Cardiac muscle cell (in vitro differentiated cells and primary cell): ENCODE measurements around the gene NECAB2. TPM values are rescaled to one million over a fixed set of nuclear protein-coding genes. Genes with fewer than 3 reads are reported as not detected.

Source experiments
- DNase-seq, 2 donors: peaks; one replicate each; pipeline versions ENCODE4 v3.0.0 to v3.0.0-alpha.2; 2010 to 2017; ENCODE audit warnings: low read depth in 1 of 2, low spot score in 1 of 2
- H3K27ac ChIP-seq: fragments of 200-600 bp; sonication (generic); 2 replicates; pipeline ENCODE4 v1.5.1; 2016
- H3K27me3 ChIP-seq: fragments of 200-600 bp; sonication (generic); 2 replicates; pipeline ENCODE4 v1.6.0; 2016; ENCODE audit warnings: control low read depth
- H3K36me3 ChIP-seq: fragments of 200-600 bp; sonication (generic); 2 replicates; pipeline ENCODE4 v1.5.1; 2016; ENCODE audit warnings: control low read depth
- H3K4me1 ChIP-seq: fragments of 200-600 bp; sonication (generic); 2 replicates; pipeline ENCODE4 v1.8.1; 2017; ENCODE audit warnings: low read depth, mild to moderate bottlenecking, mixed run types
- H3K4me3 ChIP-seq: fragments of 200-600 bp; sonication (generic); 2 replicates; pipeline ENCODE4 v1.5.1; 2016; ENCODE audit warnings: mild to moderate bottlenecking
- H3K9me3 ChIP-seq: fragments of 200-600 bp; sonication (generic); 2 replicates; pipeline ENCODE4 v1.5.1; 2017; ENCODE audit warnings: low read depth, mild to moderate bottlenecking, control low read depth
- polyA plus RNA-seq: library from polyadenylated mRNA; unstranded; fragments of >200 nt; fragmentation: Nextera tagmentation; extraction: Ambion mirVana; gene quantifications from 2 replicates; pipeline ENCODE4 v1.2.1, GENCODE V29; 2016
- total RNA-seq: library from RNA; depleted of rRNA; stranded (reverse); fragments of >200 nt; gene quantifications from 2 replicates; pipeline ENCODE4 v1.2.3, GENCODE V29; 2016
- TF ChIP-seq, protein P1 (sequence below): IDR thresholded peaks from 2 replicates; pipeline ENCODE4 v1.5.1; 2012; ENCODE audit warnings: low read depth, mild to moderate bottlenecking, low read length

NECAB2 gene
- total and polyA plus RNA-seq, 2 experiments from 2014 or later: 0.63 to 2.2 TPM

DNA sequence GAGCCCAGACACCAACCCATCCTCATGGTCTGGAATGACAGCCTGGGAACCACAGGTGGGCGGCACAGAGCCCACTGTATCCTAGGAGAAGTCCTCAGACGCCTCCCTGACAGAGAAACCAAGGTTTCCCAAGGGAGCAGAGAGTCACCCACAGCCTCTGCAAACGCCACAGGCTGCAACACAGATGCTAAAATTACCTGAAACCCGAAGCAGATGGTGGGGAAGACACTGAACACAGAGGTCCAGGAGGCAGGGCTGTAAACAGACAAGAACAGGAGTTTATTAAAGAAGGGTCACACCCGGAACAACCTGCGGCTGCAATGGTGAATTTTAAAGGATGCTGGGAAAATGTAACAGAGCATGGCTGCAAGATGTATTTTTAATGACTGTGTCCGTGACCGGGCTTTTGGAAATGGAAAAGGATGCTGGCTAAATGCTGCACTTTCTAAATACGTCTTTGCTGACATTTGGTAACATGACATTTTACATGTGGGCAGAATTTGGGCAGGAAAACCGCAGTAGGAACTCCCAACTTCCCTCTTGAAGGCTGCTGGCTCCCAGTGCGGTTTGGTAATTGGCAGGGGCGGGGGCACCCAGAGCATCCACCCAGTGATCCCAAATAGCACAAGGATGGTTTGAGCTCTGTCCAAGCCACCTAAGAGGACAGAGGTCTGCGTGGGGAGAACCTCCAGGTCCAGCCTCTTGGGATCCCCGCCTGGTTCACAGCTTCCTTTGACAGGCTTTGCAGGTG is 61.4 kb downstream of the NECAB2 start:
- DNase-seq: no peak
- H3K36me3 ChIP-seq: no peaks in the 10 kb centered on the region
- H3K27ac ChIP-seq: no peak overlapping the region
- TF ChIP-seq, protein P1, sequence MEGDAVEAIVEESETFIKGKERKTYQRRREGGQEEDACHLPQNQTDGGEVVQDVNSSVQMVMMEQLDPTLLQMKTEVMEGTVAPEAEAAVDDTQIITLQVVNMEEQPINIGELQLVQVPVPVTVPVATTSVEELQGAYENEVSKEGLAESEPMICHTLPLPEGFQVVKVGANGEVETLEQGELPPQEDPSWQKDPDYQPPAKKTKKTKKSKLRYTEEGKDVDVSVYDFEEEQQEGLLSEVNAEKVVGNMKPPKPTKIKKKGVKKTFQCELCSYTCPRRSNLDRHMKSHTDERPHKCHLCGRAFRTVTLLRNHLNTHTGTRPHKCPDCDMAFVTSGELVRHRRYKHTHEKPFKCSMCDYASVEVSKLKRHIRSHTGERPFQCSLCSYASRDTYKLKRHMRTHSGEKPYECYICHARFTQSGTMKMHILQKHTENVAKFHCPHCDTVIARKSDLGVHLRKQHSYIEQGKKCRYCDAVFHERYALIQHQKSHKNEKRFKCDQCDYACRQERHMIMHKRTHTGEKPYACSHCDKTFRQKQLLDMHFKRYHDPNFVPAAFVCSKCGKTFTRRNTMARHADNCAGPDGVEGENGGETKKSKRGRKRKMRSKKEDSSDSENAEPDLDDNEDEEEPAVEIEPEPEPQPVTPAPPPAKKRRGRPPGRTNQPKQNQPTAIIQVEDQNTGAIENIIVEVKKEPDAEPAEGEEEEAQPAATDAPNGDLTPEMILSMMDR: no peak
- H3K27me3 ChIP-seq: no peaks in the 10 kb centered on the region
- no peak overlapping the region for H3K4me3 ChIP-seq
- H3K4me1 ChIP-seq: no peaks in the 10 kb centered on the region
- no peaks in the 10 kb centered on the region for H3K9me3 ChIP-seq

DNA sequence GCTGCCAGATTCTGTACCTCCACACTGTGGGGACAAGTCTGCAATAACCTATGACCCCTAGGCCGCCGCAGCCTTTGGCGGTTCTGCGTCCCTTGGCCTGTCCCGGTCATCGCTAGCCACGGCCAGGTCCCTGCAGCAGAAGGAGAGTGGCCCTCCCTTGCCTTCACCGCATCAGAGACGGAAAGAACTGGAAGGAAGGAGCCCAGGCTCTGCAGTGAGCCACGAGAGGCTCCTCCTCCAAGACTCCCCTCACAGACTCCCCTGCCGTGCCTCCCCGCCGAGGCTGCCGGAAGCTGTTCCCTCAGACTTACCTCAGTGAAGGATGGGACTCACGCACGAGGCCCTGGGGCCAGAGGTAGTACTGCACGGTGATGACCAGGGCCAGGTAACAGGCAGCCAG is 63.5 kb downstream of the NECAB2 start:
- DNase-seq: no peak
- no peaks in the 10 kb centered on the region for H3K27me3 ChIP-seq
- H3K4me1 ChIP-seq: no peaks in the 10 kb centered on the region
- H3K27ac ChIP-seq: no peak overlapping the region
- no peaks in the 10 kb centered on the region for H3K36me3 ChIP-seq
- TF ChIP-seq, protein P1: no peak
- no peak overlapping the region for H3K4me3 ChIP-seq
- H3K9me3 ChIP-seq: no peaks in the 10 kb centered on the region

DNA sequence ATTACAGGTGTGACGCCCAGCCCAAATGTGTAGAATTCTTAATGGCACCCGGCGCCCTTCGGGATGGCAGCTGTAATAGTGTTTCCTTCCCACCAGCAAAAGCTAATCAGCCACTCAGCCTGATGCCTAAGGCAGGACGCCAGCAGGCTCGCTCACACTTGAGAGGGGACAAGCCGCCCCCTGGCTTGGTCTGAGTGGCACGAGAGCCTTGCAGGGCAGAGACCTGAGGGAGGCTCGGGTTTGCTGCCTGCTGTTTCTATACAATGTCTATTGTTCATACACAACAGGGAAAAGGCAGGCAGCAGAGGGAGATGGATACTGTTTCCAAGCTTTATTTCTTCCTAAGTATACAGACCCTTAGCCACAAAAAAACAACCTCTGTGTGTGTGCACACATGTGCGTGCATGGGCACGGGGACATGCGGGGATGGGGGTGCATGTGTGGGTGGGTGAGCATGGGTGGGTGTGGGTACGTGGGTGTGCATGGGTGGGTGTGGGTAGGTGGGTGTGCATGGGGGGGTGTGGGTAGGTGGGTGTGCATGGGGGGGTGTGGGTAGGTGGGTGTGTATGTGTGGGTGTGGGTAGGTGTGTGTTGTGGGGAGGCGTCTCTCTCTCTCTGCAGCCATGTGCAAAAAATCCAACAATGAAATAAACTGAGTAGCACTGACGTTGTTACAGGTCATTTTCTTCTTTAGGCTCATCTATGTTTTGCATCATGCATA is 64.6 kb downstream of the NECAB2 start:
- Histone ChIP-seq H3K27ac (no peak overlapping the region), H3K36me3 (no peaks in the 10 kb centered on the region), H3K4me3 (no peak overlapping the region), H3K4me1 (no peaks in the 10 kb centered on the region), H3K27me3 (no peaks in the 10 kb centered on the region), H3K9me3 (no peaks in the 10 kb centered on the region)
- DNase-seq: no peak
- TF ChIP-seq, protein P1: no peak

DNA sequence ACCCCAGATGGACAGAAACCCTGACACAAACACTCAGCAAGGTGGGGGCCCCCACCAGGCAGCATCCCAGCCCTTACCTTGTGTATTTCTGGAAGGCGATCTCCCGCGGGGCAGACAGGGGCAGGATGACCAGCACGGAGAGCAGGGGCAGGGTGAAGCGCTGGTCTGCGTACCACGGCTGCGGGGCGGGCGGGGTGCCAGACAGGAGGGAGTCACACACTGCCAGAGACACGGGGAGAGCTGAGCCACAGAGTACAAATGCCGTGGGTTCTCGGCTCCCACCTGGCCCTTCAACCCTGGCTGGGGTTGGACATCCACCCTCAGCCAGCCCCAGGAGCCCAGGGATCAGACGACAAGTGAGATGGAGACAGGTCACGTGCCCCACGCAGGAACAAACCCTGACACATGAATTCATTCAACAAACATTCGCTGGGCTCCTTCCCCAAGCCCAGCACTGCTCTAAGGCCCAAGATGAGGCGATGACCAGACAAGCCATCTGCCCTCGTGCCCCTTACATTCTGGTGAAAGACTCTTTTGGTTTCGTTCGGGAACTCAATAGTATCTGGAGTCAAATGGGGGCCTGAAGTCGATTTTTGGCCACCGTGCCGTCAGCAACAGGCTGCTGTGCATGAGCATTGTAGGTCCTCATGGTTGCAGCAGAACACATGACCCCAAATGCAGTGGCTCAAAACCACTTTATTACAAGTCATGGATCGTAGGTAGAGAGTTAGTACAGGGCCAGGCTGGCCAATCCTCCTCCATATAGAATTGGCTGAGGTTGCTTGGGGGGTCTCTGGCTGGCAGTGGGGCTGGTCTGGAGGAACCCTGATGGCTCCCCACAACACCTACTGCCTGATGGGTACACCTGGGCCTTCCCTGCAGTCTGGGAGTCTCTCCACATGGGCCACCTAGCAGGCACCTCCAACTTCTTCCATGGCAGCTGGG is 65.5 kb downstream of the NECAB2 start:
- TF ChIP-seq, protein P1: no peak
- no peaks in the 10 kb centered on the region for H3K36me3 ChIP-seq
- no peak overlapping the region for H3K27ac ChIP-seq
- no peaks in the 10 kb centered on the region for H3K9me3 ChIP-seq
- no peak overlapping the region for H3K4me3 ChIP-seq
- no peaks in the 10 kb centered on the region for H3K27me3 ChIP-seq
- no peaks in the 10 kb centered on the region for H3K4me1 ChIP-seq
- no peak for DNase-seq

DNA sequence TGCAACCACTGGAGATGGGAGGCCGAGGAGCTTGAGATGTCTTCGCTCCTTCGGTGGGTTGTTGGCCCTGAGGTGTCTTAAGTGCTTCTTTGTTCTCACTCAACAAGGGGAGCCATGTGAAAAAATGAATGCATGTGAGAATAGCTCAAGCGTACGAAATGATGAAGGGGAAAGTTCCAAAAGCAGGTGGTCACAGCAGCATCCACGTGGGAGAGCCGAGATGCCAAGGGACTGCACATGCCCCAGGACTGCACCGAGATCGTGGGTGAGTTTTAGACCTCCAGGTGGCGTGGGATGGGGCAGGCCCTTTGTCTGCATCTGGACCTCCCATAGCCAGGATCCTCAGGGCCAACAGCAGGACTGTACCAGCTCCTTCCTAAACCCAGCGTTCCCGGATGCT is 66.5 kb downstream of the NECAB2 start:
- Histone ChIP-seq H3K9me3 (no peaks in the 10 kb centered on the region), H3K4me1 (no peaks in the 10 kb centered on the region), H3K27me3 (no peaks in the 10 kb centered on the region), H3K4me3 (no peak overlapping the region), H3K36me3 (no peaks in the 10 kb centered on the region), H3K27ac (no peak overlapping the region)
- TF ChIP-seq, protein P1: no peak
- DNase-seq: no peak
